Measurements from ENCODE around the gene ADAM10.

- TF ChIP-seq, protein P1, sequence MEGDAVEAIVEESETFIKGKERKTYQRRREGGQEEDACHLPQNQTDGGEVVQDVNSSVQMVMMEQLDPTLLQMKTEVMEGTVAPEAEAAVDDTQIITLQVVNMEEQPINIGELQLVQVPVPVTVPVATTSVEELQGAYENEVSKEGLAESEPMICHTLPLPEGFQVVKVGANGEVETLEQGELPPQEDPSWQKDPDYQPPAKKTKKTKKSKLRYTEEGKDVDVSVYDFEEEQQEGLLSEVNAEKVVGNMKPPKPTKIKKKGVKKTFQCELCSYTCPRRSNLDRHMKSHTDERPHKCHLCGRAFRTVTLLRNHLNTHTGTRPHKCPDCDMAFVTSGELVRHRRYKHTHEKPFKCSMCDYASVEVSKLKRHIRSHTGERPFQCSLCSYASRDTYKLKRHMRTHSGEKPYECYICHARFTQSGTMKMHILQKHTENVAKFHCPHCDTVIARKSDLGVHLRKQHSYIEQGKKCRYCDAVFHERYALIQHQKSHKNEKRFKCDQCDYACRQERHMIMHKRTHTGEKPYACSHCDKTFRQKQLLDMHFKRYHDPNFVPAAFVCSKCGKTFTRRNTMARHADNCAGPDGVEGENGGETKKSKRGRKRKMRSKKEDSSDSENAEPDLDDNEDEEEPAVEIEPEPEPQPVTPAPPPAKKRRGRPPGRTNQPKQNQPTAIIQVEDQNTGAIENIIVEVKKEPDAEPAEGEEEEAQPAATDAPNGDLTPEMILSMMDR (IDR thresholded peaks at IDR 0.05): no peak
- no peak for TF ChIP-seq POLR2A (IDR thresholded peaks at IDR 0.05)
Measured at GRCh38 chr15:58597943-58598828, 151.3 kb downstream of the ADAM10 start.
